IPS DF 6.9 (cell line): Measurements from ENCODE around the gene RAB34.

Source experiments
- DNase-seq: peaks from one replicate; pipeline ENCODE4 v3.0.0-alpha.2; 2013; ENCODE audit warnings: low read depth, low spot score
- H3K27ac ChIP-seq: one replicate; pipeline ENCODE4 v1.5.1; 2013; ENCODE audit warnings: low read length, control low read depth
- H3K27me3 ChIP-seq: 2 replicates; pipeline ENCODE4 v1.6.1; 2013; ENCODE audit warnings: mild to moderate bottlenecking, low read length; ENCODE audit not compliant: control insufficient read depth, insufficient read depth
- H3K36me3 ChIP-seq: 2 replicates; pipeline ENCODE4 v1.6.1; 2013; ENCODE audit warnings: low read length; ENCODE audit not compliant: control insufficient read depth, insufficient read depth
- H3K4me1 ChIP-seq: 2 replicates; pipeline ENCODE4 v1.6.1; 2013; ENCODE audit warnings: low read length; ENCODE audit not compliant: control insufficient read depth, insufficient read depth
- H3K4me3 ChIP-seq: 2 replicates; pipeline ENCODE4 v1.5.1; 2013; ENCODE audit warnings: mild to moderate bottlenecking, low read length
- H3K9me3 ChIP-seq: 2 replicates; pipeline ENCODE4 v1.6.1; 2013; ENCODE audit warnings: low read length, inconsistent platforms; ENCODE audit not compliant: control insufficient read depth, insufficient read depth
- WGBS: extraction: QIAGEN DNeasy Blood & Tissue Kit; methylation state at CpG from one replicate; pipeline ENCODE4 v1.1.7; 2013; ENCODE audit warnings: mixed read lengths, missing lambda C conversion rate; ENCODE audit not compliant: insufficient read length, insufficient coverage; 5-methylcytosine and 5-hydroxymethylcytosine counted together

The RAB34 gene

GRCh38 chr17:28705728-28706334 is 11.8 kb downstream of the RAB34 start:
- Histone ChIP-seq H3K9me3 (no peaks in the 10 kb centered on the region), H3K36me3 (peaks cover 21% of the 10 kb centered on the region), H3K4me3 (no peak overlapping the region), H3K27me3 (no peaks in the 10 kb centered on the region), H3K4me1 (peaks cover 2% of the 10 kb centered on the region; the same call in 1 of the 2 replicates), H3K27ac (no peak overlapping the region)
- no CpG with 5 or more reads among the region's 10 CpGs for WGBS
- no peak for DNase-seq

GRCh38 chr17:28705074-28705659 is 12.5 kb downstream of the RAB34 start:
- peaks cover 28% of the 10 kb centered on the region for H3K36me3 ChIP-seq
- no peak overlapping the region for H3K4me3 ChIP-seq
- no peak overlapping the region for H3K27ac ChIP-seq
- no peaks in the 10 kb centered on the region for H3K9me3 ChIP-seq
- no CpG with 5 or more reads among the region's 5 CpGs for WGBS
- no peak for DNase-seq
- H3K4me1 ChIP-seq: peaks cover 2% of the 10 kb centered on the region; the same call in 1 of the 2 replicates
- no peaks in the 10 kb centered on the region for H3K27me3 ChIP-seq

- Histone ChIP-seq H3K4me1 (peaks cover 2% of the 10 kb centered on the region; the same call in 1 of the 2 replicates), H3K4me3 (no peak overlapping the region), H3K9me3 (no peaks in the 10 kb centered on the region), H3K27me3 (no peaks in the 10 kb centered on the region), H3K27ac (no peak overlapping the region), H3K36me3 (peaks cover 36% of the 10 kb centered on the region)
- WGBS: no CpG with 5 or more reads among the region's 14 CpGs
- DNase-seq: no peak
Measured at GRCh38 chr17:28704219-28704858, 13.3 kb downstream of the RAB34 start.

- DNase-seq: no peak
- Histone ChIP-seq H3K27ac (no peak overlapping the region), H3K4me3 (no peak overlapping the region), H3K27me3 (no peaks in the 10 kb centered on the region), H3K4me1 (peaks cover 2% of the 10 kb centered on the region; the same call in 1 of the 2 replicates), H3K9me3 (no peaks in the 10 kb centered on the region), H3K36me3 (peaks cover 41% of the 10 kb centered on the region)
- no CpG with 5 or more reads among the region's 16 CpGs for WGBS
Measured at GRCh38 chr17:28703552-28704218, 14.0 kb downstream of the RAB34 start.

- WGBS: no CpG with 5 or more reads among the region's 3 CpGs
- DNase-seq: no peak
- H3K27ac ChIP-seq: no peak overlapping the region
- H3K27me3 ChIP-seq: no peaks in the 10 kb centered on the region
- H3K36me3 ChIP-seq: peaks cover 50% of the 10 kb centered on the region
- peaks cover 2% of the 10 kb centered on the region; the same call in 1 of the 2 replicates for H3K4me1 ChIP-seq
- no peak overlapping the region for H3K4me3 ChIP-seq
- H3K9me3 ChIP-seq: no peaks in the 10 kb centered on the region
Measured at GRCh38 chr17:28702752-28703150, 14.9 kb downstream of the RAB34 start.

GRCh38 chr17:28702026-28702751 is 15.5 kb downstream of the RAB34 start:
- DNase-seq: no peak
- H3K9me3 ChIP-seq: no peaks in the 10 kb centered on the region
- H3K4me1 ChIP-seq: peaks cover 2% of the 10 kb centered on the region; the same call in 1 of the 2 replicates
- H3K36me3 ChIP-seq: peaks cover 54% of the 10 kb centered on the region
- H3K27ac ChIP-seq: no peak overlapping the region
- H3K27me3 ChIP-seq: no peaks in the 10 kb centered on the region
- no peak overlapping the region for H3K4me3 ChIP-seq
- no CpG with 5 or more reads among the region's 10 CpGs for WGBS

- H3K4me1 ChIP-seq: no peaks in the 10 kb centered on the region; the same call in 1 of the 2 replicates
- no CpG with 5 or more reads among the region's 10 CpGs for WGBS
- no peaks in the 10 kb centered on the region for H3K9me3 ChIP-seq
- H3K27ac ChIP-seq: no peak overlapping the region
- DNase-seq: no peak
- H3K27me3 ChIP-seq: no peaks in the 10 kb centered on the region
- H3K4me3 ChIP-seq: no peak overlapping the region
- H3K36me3 ChIP-seq: peaks cover 57% of the 10 kb centered on the region
Measured at GRCh38 chr17:28700830-28701492, 16.7 kb downstream of the RAB34 start.

GRCh38 chr17:28700278-28700677 is 17.4 kb downstream of the RAB34 start:
- WGBS: no CpG with 5 or more reads among the region's 8 CpGs
- H3K9me3 ChIP-seq: no peaks in the 10 kb centered on the region
- DNase-seq: no peak

GRCh38 chr17:28698253-28698941 is 19.3 kb downstream of the RAB34 start:
- Histone ChIP-seq H3K4me1 (no peaks in the 10 kb centered on the region), H3K27me3 (no peaks in the 10 kb centered on the region), H3K4me3 (no peak overlapping the region), H3K36me3 (peaks cover 70% of the 10 kb centered on the region), H3K9me3 (no peaks in the 10 kb centered on the region), H3K27ac (no peak overlapping the region)
- DNase-seq: no peak
- WGBS: no CpG with 5 or more reads among the region's 6 CpGs

More at GRCh38 chr17:28700278-28700677, 17.4 kb downstream of the RAB34 start:
- H3K4me3 ChIP-seq: no peak overlapping the region
- no peaks in the 10 kb centered on the region; the same call in 1 of the 2 replicates for H3K4me1 ChIP-seq
- no peaks in the 10 kb centered on the region for H3K27me3 ChIP-seq
- peaks cover 62% of the 10 kb centered on the region for H3K36me3 ChIP-seq
- H3K27ac ChIP-seq: no peak overlapping the region
